ENCODE measurements around the gene SPNS2. TPM values are rescaled to one million over a fixed set of nuclear protein-coding genes. Genes with fewer than 3 reads are reported as not detected.

The SPNS2 gene
- total RNA-seq, 1 experiment from 2014 or later, result 1.9 TPM

DNA sequence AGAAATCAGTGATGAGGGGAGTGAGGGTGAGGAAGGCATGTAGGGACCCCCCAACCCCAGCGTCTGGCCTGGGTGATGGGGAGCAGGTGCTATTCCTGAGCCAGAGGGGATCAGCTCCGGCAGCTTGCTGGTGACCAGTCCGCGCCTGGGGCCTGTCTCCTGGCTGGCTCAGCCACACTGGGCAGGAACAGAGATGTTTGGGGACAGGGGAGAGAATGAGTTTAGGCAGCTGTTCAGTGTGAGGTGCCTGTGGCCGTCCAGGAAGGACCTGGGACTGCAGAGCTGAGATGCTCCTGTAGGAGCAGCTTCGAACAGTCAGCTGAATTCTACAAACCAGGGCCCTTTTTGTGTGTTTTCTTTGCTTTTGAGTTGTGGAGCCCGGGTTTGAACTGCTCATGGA is 23.2 kb upstream of the SPNS2 start:
- DNase-seq (ENCODE audit: low read depth, low spot score) (no peak), ATAC-seq (no peak)
- Histone ChIP-seq H3K27me3 (ENCODE audit: control insufficient read depth, insufficient read depth, low read length) (no peaks in the 10 kb centered on the region), H3K9me3 (ENCODE audit: control insufficient read depth, insufficient read depth, low read depth, low read length) (no peaks in the 10 kb centered on the region), H3K4me1 (ENCODE audit: control insufficient read depth, insufficient read depth, low read length) (no peaks in the 10 kb centered on the region), H3K27ac (ENCODE audit: low read length) (no peak overlapping the region), H3K4me3 (ENCODE audit: low read depth in 2 of 2, low read length in 2 of 2) (no peak overlapping the region), H3K36me3 (ENCODE audit: control insufficient read depth, insufficient read depth, low read length) (no peaks in the 10 kb centered on the region)
- in situ Hi-C loops (cut with HindIII; ENCODE audit: low pct_unique_long_range_greater_than_20kb, low sequenced_read_pairs), result no loop called here
- ChIA-PET POLR2A (no interaction called here), CTCF (no interaction called here)
- no TSS peak for BruUV-seq (replicated peaks)
- TF ChIP-seq SIN3A (IDR thresholded peaks at IDR 0.05; ENCODE audit: borderline replicate concordance, insufficient read depth, low read depth, low read length) (no peak), TCF7L2 (IDR thresholded peaks at IDR 0.05; ENCODE audit: low read depth, low read length) (no peak), POLR2AphosphoS5 (IDR thresholded peaks at IDR 0.05; ENCODE audit: low read depth, low read length) (no peak)
- TF ChIP-seq, protein P1, sequence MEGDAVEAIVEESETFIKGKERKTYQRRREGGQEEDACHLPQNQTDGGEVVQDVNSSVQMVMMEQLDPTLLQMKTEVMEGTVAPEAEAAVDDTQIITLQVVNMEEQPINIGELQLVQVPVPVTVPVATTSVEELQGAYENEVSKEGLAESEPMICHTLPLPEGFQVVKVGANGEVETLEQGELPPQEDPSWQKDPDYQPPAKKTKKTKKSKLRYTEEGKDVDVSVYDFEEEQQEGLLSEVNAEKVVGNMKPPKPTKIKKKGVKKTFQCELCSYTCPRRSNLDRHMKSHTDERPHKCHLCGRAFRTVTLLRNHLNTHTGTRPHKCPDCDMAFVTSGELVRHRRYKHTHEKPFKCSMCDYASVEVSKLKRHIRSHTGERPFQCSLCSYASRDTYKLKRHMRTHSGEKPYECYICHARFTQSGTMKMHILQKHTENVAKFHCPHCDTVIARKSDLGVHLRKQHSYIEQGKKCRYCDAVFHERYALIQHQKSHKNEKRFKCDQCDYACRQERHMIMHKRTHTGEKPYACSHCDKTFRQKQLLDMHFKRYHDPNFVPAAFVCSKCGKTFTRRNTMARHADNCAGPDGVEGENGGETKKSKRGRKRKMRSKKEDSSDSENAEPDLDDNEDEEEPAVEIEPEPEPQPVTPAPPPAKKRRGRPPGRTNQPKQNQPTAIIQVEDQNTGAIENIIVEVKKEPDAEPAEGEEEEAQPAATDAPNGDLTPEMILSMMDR (IDR thresholded peaks at IDR 0.05), result no peak
- TF ChIP-seq, protein P2, sequence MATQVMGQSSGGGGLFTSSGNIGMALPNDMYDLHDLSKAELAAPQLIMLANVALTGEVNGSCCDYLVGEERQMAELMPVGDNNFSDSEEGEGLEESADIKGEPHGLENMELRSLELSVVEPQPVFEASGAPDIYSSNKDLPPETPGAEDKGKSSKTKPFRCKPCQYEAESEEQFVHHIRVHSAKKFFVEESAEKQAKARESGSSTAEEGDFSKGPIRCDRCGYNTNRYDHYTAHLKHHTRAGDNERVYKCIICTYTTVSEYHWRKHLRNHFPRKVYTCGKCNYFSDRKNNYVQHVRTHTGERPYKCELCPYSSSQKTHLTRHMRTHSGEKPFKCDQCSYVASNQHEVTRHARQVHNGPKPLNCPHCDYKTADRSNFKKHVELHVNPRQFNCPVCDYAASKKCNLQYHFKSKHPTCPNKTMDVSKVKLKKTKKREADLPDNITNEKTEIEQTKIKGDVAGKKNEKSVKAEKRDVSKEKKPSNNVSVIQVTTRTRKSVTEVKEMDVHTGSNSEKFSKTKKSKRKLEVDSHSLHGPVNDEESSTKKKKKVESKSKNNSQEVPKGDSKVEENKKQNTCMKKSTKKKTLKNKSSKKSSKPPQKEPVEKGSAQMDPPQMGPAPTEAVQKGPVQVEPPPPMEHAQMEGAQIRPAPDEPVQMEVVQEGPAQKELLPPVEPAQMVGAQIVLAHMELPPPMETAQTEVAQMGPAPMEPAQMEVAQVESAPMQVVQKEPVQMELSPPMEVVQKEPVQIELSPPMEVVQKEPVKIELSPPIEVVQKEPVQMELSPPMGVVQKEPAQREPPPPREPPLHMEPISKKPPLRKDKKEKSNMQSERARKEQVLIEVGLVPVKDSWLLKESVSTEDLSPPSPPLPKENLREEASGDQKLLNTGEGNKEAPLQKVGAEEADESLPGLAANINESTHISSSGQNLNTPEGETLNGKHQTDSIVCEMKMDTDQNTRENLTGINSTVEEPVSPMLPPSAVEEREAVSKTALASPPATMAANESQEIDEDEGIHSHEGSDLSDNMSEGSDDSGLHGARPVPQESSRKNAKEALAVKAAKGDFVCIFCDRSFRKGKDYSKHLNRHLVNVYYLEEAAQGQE (IDR thresholded peaks at IDR 0.05; ENCODE audit: insufficient read depth in 1 of 2, low read depth in 2 of 2, low read length in 1 of 2), result no peak
- intact Hi-C loops (cut with micrococcal nuclease; ENCODE audit: unreplicated experiment), result no loop called here

DNA sequence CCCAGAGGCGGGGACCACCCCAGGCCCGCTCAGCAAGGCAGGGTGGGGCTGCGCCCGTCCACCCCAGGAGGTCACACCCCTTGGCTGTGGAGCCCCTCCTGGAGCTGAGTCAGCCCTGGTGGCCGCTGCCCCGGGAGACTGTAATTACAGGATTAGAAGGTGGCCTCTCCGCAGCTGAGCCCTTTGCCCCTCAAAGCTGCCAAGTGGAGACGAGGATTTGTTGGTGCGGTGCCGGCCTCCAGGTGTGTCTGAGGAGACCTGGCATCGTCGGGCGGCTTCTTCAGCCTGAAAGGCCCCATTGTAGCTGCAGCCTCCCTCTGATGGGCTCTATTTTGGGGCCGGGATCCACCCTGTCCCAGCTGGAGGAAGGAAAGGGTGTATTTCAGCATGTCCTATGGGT is 22.7 kb upstream of the SPNS2 start:
- Histone ChIP-seq H3K27ac (ENCODE audit: low read length) (no peak overlapping the region), H3K4me3 (ENCODE audit: low read depth in 2 of 2, low read length in 2 of 2) (no peak overlapping the region), H3K4me1 (ENCODE audit: control insufficient read depth, insufficient read depth, low read length) (no peaks in the 10 kb centered on the region), H3K27me3 (ENCODE audit: control insufficient read depth, insufficient read depth, low read length) (no peaks in the 10 kb centered on the region), H3K36me3 (ENCODE audit: control insufficient read depth, insufficient read depth, low read length) (no peaks in the 10 kb centered on the region), H3K9me3 (ENCODE audit: control insufficient read depth, insufficient read depth, low read depth, low read length) (no peaks in the 10 kb centered on the region)
- ChIA-PET CTCF (no interaction called here), POLR2A (no interaction called here)
- ATAC-seq (no peak), DNase-seq (ENCODE audit: low read depth, low spot score) (no peak)
- in situ Hi-C loops (cut with HindIII; ENCODE audit: low pct_unique_long_range_greater_than_20kb, low sequenced_read_pairs) (no loop called here), intact Hi-C loops (cut with micrococcal nuclease; ENCODE audit: unreplicated experiment) (no loop called here)
- BruUV-seq (replicated peaks), result no TSS peak
- no peak for TF ChIP-seq SIN3A (IDR thresholded peaks at IDR 0.05; ENCODE audit: borderline replicate concordance, insufficient read depth, low read depth, low read length)
- no peak for TF ChIP-seq TCF7L2 (IDR thresholded peaks at IDR 0.05; ENCODE audit: low read depth, low read length)
- TF ChIP-seq, protein P1 (IDR thresholded peaks at IDR 0.05), result no peak
- no peak for TF ChIP-seq POLR2AphosphoS5 (IDR thresholded peaks at IDR 0.05; ENCODE audit: low read depth, low read length)
- TF ChIP-seq, protein P2 (IDR thresholded peaks at IDR 0.05; ENCODE audit: insufficient read depth in 1 of 2, low read depth in 2 of 2, low read length in 1 of 2), result no peak

Measured in Panc1 (cell line).